Neural crest cell (in vitro differentiated cells): Measurements from ENCODE around the gene USP7. TPM values are rescaled to one million over a fixed set of nuclear protein-coding genes. Genes with fewer than 3 reads are reported as not detected.
A peak's percentile ranks its signal among the peaks of the same experiment; 100 is the strongest.

ENCODE experiments used
- DNase-seq: peaks from one replicate; pipeline ENCODE4 v3.0.0; 2021; ENCODE audit warnings: low read depth, mixed read lengths, low spot score
- H3K27ac Mint-ChIP-seq: one replicate; pipeline ENCODE4 v1.8.0; 2021; ENCODE audit warnings: mild to moderate bottlenecking, mixed read lengths; ENCODE audit not compliant: unreplicated experiment
- H3K27me3 Mint-ChIP-seq: 2 replicates; pipeline ENCODE4 v1.8.0; 2021; ENCODE audit warnings: low read depth, mild to moderate bottlenecking, mixed read lengths
- H3K36me3 Mint-ChIP-seq: 2 replicates; pipeline ENCODE4 v1.8.0; 2021; ENCODE audit warnings: low read depth, mild to moderate bottlenecking, mixed read lengths
- H3K4me1 Mint-ChIP-seq: 2 replicates; pipeline ENCODE4 v1.8.0; 2021; ENCODE audit warnings: mixed read lengths
- H3K4me3 Mint-ChIP-seq: one replicate; pipeline ENCODE4 v1.8.0; 2021; ENCODE audit warnings: mild to moderate bottlenecking, mixed read lengths
- H3K9me3 Mint-ChIP-seq: 2 replicates; pipeline ENCODE4 v1.8.0; 2021; ENCODE audit warnings: mixed read lengths
- total RNA-seq: library from RNA; stranded (reverse); gene quantifications from 2 replicates; pipeline ENCODE4 v1.2.1, GENCODE V29; 2021
- TF ChIP-seq, protein P1 (sequence below): fragments of 200-600 bp; sonication (generic); conservative IDR thresholded peaks from 2 replicates; pipeline ENCODE4 v1.5.0; 2021; ENCODE audit warnings: antibody characterized with exemption, mild to moderate bottlenecking

Gene USP7
- total RNA-seq, 1 donor from 2014 or later: 162 TPM

DNA sequence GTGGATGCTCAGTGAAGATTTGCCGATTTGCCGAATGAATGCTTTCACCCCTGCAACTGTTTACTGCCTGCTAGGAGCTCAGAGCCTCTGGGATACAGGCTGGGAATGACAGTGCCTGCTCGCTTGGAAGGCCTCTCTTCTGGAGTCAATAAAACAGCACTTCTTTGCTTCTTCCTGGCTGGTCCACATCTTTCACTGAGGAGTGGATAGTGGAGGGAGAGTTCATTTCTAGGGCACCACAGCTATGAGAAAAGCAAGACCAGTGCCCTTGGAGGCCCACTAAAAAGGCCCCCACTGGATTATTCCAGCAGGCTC is 3.1 kb upstream of the USP7 start:
- Mint-ChIP-seq H3K4me3 (peak overlapping the region; percentile 83), H3K27me3 (peaks cover 18% of the 10 kb centered on the region), H3K9me3 (no peaks in the 10 kb centered on the region), H3K36me3 (no peaks in the 10 kb centered on the region), H3K27ac (no peak overlapping the region), H3K4me1 (peaks cover 11% of the 10 kb centered on the region)
- TF ChIP-seq, protein P1, sequence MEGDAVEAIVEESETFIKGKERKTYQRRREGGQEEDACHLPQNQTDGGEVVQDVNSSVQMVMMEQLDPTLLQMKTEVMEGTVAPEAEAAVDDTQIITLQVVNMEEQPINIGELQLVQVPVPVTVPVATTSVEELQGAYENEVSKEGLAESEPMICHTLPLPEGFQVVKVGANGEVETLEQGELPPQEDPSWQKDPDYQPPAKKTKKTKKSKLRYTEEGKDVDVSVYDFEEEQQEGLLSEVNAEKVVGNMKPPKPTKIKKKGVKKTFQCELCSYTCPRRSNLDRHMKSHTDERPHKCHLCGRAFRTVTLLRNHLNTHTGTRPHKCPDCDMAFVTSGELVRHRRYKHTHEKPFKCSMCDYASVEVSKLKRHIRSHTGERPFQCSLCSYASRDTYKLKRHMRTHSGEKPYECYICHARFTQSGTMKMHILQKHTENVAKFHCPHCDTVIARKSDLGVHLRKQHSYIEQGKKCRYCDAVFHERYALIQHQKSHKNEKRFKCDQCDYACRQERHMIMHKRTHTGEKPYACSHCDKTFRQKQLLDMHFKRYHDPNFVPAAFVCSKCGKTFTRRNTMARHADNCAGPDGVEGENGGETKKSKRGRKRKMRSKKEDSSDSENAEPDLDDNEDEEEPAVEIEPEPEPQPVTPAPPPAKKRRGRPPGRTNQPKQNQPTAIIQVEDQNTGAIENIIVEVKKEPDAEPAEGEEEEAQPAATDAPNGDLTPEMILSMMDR: no peak
- no peak for DNase-seq

DNA sequence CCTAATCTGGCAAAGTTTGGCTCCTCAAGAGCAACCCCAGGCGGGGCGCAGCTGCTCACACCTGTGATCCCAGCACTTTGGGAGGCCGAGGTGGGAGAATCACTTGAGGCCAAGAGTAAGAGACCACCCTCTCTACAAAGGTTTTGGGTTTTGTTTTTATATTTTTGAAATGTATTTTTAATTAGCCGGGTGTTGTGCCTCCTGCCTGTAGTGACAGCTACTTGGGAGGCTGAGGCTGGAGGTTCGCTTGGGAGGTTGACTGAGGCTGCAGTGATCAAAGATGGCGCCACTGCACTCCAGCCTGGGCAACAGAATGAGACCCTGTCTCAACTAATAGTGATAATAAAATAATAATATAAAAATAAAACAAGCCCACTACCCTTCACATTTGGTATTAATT is 756 bp upstream of the USP7 start:
- Mint-ChIP-seq H3K4me1 (peaks cover 34% of the 10 kb centered on the region), H3K9me3 (no peaks in the 10 kb centered on the region), H3K27ac (no peak overlapping the region), H3K27me3 (peaks cover 18% of the 10 kb centered on the region), H3K4me3 (peak overlapping the region; percentile 84), H3K36me3 (no peaks in the 10 kb centered on the region)
- DNase-seq: no peak
- TF ChIP-seq, protein P1: no peak

DNA sequence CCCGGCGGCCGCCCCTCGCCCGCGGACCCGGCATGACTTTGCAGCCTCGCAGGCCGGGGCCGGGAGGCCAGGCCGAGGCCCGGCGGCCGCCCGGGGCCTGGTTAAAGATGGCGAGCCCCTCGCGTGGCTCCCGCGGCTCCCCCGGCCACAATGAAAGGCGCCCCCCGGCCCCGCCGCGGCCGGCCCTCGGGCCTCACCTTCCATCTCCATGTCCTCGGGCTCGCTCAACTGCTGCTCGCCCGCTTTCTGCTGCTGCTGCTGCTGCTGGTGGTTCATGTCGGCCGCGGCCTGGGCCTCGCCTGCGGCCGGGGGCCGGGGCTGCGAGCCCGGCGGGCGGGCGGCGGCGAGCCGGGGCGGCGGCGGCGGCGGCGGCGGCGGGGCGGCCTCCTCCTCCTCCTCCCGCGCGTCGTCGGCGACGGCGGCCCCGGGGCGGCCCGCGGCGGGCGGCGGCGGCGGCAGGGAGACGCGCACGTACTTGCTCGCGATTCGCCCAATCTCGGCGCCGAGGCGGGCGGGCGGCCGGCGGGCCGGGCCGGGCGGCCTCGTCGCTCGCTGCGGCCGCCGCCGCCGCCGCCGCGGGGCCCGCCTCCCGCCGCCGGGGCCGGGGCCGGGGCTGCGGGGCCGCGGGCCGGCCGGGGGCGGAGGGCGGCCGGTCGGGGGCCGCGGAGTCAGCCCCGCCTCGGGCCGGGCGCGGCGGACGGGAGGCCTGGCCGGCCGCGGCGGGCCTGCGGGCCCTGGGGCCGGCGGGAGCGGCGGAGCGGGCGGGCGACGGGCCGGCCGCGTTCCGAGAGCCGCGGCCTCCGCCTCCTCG is 491 bp downstream of the USP7 start:
- Mint-ChIP-seq H3K27me3 (peaks cover 18% of the 10 kb centered on the region), H3K36me3 (no peaks in the 10 kb centered on the region), H3K4me1 (peaks cover 46% of the 10 kb centered on the region), H3K4me3 (no peak overlapping the region), H3K9me3 (no peaks in the 10 kb centered on the region), H3K27ac (no peak overlapping the region)
- TF ChIP-seq, protein P1: no peak
- no peak for DNase-seq

DNA sequence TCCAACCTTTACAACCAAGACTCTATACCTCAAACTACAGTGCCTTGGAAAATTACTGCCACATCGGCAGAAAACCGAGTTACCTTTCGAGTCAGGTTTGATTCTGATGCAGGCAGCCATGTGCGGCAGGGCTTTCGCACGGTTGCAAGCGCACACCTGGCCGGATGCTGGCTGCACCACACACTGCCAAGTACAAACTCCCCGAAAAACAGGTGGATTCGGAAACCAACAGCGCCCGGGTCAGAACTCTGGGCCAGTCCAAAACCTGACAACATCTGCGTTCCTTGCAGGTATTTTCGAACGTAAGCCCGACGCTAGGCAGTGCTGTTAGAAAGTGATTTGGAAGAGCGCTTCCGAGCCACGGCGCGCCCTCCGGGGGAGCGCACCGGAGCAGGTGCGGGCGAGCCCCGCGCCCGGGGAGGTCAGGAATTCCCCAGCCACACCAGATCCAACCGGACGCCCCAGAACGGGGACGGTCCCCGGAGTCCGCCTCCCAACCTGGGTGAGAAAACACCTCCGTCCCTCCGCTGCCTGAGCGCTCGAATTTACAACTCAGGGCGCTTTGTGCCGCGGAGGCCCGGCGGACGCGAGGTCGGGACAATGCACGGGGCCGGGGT is 1.2 kb downstream of the USP7 start:
- TF ChIP-seq, protein P1: no peak
- no peak for DNase-seq
- Mint-ChIP-seq H3K4me1 (peaks cover 52% of the 10 kb centered on the region), H3K27ac (peak overlapping the region; percentile 23), H3K27me3 (peaks cover 18% of the 10 kb centered on the region), H3K9me3 (no peaks in the 10 kb centered on the region), H3K4me3 (peak overlapping the region; percentile 96), H3K36me3 (no peaks in the 10 kb centered on the region)

DNA sequence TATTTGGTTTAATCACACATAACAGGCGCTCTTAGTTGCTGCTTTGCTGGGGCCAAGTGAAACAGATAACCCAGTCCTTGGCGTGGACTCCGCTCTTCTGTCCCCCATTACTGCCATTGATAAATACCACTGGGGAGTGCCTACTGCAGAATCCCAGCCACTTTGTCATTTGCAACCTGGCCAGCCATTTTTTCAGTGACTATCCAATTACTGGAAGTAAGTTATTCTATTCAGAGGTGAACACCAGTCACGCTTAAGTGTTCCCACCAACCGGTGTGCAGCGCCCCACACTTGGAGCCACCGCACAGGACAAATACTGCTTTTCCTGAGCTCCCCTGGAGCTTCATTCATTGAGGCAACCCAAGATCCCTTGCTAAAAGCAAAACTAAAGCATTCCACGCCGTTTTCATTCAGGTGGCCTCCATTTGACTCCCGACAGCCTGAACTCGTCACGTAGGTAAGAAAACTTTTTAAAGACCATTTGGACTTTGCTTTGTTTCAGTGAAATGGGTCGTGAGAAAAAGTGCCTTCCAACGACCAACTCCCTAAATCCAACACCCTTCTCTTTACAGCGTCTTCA is 1.8 kb downstream of the USP7 start:
- DNase-seq: no peak
- H3K27me3 Mint-ChIP-seq: peaks cover 15% of the 10 kb centered on the region
- H3K4me3 Mint-ChIP-seq: peak overlapping the region; percentile 96
- peak overlapping the region; percentile 4 for H3K27ac Mint-ChIP-seq
- H3K9me3 Mint-ChIP-seq: no peaks in the 10 kb centered on the region
- H3K4me1 Mint-ChIP-seq: peaks cover 56% of the 10 kb centered on the region
- H3K36me3 Mint-ChIP-seq: no peaks in the 10 kb centered on the region
- TF ChIP-seq, protein P1: no peak
